GM12892 (cell line): Measurements from ENCODE around the gene CASTOR2.
"Not testable (repeated sequence)": the region's sequence is repeated elsewhere in the genome, so short reads cannot be mapped to it uniquely, and the experiment has no call there.

ENCODE experiments used
- POLR2A ChIP-seq: IDR thresholded peaks from 2 replicates; pipeline ENCODE4 v1.6.1; 2011; ENCODE audit warnings: low read depth, low read length, control low read depth
- POLR2AphosphoS5 ChIP-seq: IDR thresholded peaks from 2 replicates; pipeline ENCODE4 v1.6.1; 2011; ENCODE audit warnings: low read depth, low read length, control low read depth
- TAF1 ChIP-seq: IDR thresholded peaks from 2 replicates; pipeline ENCODE4 v1.6.1; 2011; ENCODE audit warnings: low read depth, mild to moderate bottlenecking, control low read depth, low read length, borderline replicate concordance

DNA sequence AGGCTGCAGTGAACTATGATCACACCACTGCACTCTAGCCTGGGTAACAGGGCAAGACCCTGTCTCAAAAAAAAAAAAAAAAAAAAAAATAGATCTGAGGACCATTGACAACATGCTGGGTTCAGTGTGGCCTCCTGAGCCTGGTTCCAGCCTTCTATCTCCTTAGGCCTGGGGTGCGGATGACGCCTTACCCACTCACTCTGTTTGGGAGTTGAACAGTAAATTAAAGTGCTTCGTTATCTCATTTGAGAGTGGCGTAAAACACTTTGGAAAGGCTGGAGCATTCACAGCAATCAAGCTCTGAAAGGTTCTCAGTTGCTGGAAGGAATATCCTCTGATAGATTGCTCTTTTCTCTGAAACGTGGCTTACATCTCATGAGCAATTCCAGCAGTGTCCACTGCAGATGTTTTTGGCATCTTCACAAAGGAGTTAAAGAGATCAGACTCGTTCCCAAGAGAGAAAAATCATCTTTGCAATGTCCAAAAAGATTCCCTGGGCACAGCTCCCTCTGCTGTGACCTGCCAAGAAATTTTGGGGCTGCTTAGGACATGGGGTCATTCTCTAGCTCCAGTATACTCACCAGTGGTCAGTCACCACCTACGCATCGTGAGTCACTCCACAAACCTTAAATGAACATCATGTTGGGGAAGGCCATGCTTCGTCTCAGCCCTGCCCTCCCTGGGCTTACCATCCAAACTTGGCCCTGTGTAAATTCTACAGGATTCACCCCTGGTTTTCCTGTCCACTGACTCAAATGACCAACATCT, 23.0 kb upstream of the CASTOR2 start:
- TF ChIP-seq POLR2AphosphoS5, POLR2A, TAF1: not testable (repeated sequence)
